WTC11 (cell line): ENCODE results near the gene AGBL4. TPM values are rescaled to one million over a fixed set of nuclear protein-coding genes. Genes with fewer than 3 reads are reported as not detected.

Source experiments
- ATAC-seq: fragments of 200-7000 bp; cut with Tn5 transposase; 2 replicates; pipeline ENCODE4 v1.10.0; 2021; ENCODE audit warnings: mild to moderate bottlenecking, moderate library complexity
- CTCF ChIA-PET: fragments of 300-600 bp; sonication (Branson Sonifier 250); formaldehyde crosslinking; loops from one replicate; lab custom pipeline; 2021; ENCODE audit warnings: antibody characterized with exemption; lab: Charles Lee
- POLR2A ChIA-PET: fragments of 350-600 bp; sonication (Branson Sonifier 250); formaldehyde crosslinking; loops from one replicate; lab custom pipeline; 2021; ENCODE audit warnings: antibody characterized with exemption; lab: Charles Lee
- DNase-seq: peaks from one replicate; pipeline ENCODE4 v3.0.0; 2021; ENCODE audit warnings: low spot score
- H3K27ac Mint-ChIP-seq: 2 replicates; pipeline ENCODE4 v1.8.0; 2021; ENCODE audit warnings: mixed read lengths
- H3K27me3 Mint-ChIP-seq: 2 replicates; pipeline ENCODE4 v1.8.0; 2021; ENCODE audit warnings: low read depth, mild to moderate bottlenecking, moderate library complexity, mixed read lengths
- H3K36me3 Mint-ChIP-seq: 2 replicates; pipeline ENCODE4 v1.8.0; 2021; ENCODE audit warnings: mixed read lengths
- H3K4me1 Mint-ChIP-seq: 2 replicates; pipeline ENCODE4 v1.8.0; 2022; ENCODE audit warnings: mixed read lengths
- H3K4me3 Mint-ChIP-seq: 2 replicates; pipeline ENCODE4 v1.8.0; 2021; ENCODE audit warnings: mild to moderate bottlenecking, moderate library complexity, mixed read lengths
- H3K9me3 Mint-ChIP-seq: 2 replicates; pipeline ENCODE4 v1.8.0; 2021; ENCODE audit warnings: mixed read lengths
- ATF1 ChIP-seq: sonication (generic); formaldehyde crosslinking; IDR thresholded peaks from 2 replicates; pipeline ENCODE4 v1.8.1; 2023; ENCODE audit warnings: mild to moderate bottlenecking, moderate library complexity, missing genetic modification reagents
- ATF2 ChIP-seq: sonication (generic); formaldehyde crosslinking; IDR thresholded peaks from 2 replicates; pipeline ENCODE4 v1.8.1; 2022; ENCODE audit warnings: low read depth, missing genetic modification reagents, borderline replicate concordance
- ATF6 ChIP-seq: sonication (generic); formaldehyde crosslinking; IDR thresholded peaks from 2 replicates; pipeline ENCODE4 v1.8.1; 2023; ENCODE audit warnings: mild to moderate bottlenecking, missing genetic modification reagents
- ETV6 ChIP-seq: sonication (generic); formaldehyde crosslinking; IDR thresholded peaks from 2 replicates; pipeline ENCODE4 v1.8.1; 2022; ENCODE audit warnings: mild to moderate bottlenecking, missing genetic modification reagents
- FOXP1 ChIP-seq: sonication (generic); formaldehyde crosslinking; IDR thresholded peaks from 2 replicates; pipeline ENCODE4 v1.8.0; 2022; ENCODE audit warnings: missing genetic modification reagents, mild to moderate bottlenecking, moderate library complexity, borderline replicate concordance
- JUN ChIP-seq: sonication (generic); formaldehyde crosslinking; IDR thresholded peaks from 2 replicates; pipeline ENCODE4 v1.8.0; 2023; ENCODE audit warnings: mild to moderate bottlenecking, missing genetic modification reagents
- NFYB ChIP-seq: sonication (generic); formaldehyde crosslinking; conservative IDR thresholded peaks from 2 replicates; pipeline ENCODE4 v1.8.0; 2022; ENCODE audit warnings: low read depth, missing genetic modification reagents
- SMAD3 ChIP-seq: sonication (generic); formaldehyde crosslinking; IDR thresholded peaks from 2 replicates; pipeline ENCODE4 v1.8.0; 2022; ENCODE audit warnings: missing genetic modification reagents, mild to moderate bottlenecking, borderline replicate concordance
- SP1 ChIP-seq: sonication (generic); formaldehyde crosslinking; conservative IDR thresholded peaks from 2 replicates; pipeline ENCODE4 v1.8.1; 2022; ENCODE audit warnings: missing genetic modification reagents
- STAT6 ChIP-seq: sonication (generic); formaldehyde crosslinking; conservative IDR thresholded peaks from 2 replicates; pipeline ENCODE4 v1.8.1; 2023; ENCODE audit warnings: mild to moderate bottlenecking, low read depth, missing genetic modification reagents, moderate library complexity
- ZBTB43 ChIP-seq: sonication (generic); formaldehyde crosslinking; IDR thresholded peaks from 2 replicates; pipeline ENCODE4 v1.8.1; 2023; ENCODE audit warnings: mild to moderate bottlenecking, missing genetic modification reagents
- ZNF219 ChIP-seq: sonication (generic); formaldehyde crosslinking; IDR thresholded peaks from 2 replicates; pipeline ENCODE4 v1.8.0; 2023; ENCODE audit warnings: missing genetic modification reagents, mild to moderate bottlenecking, borderline replicate concordance
- ZNF396 ChIP-seq: fragments of 250-450 bp; sonication (Bioruptor Pico); IDR thresholded peaks from 2 replicates; pipeline ENCODE4 v1.8.0; 2021; ENCODE audit warnings: mild to moderate bottlenecking, moderate library complexity, borderline replicate concordance
- total RNA-seq: library from RNA; stranded (reverse); gene quantifications from 3 replicates; pipeline ENCODE4 v1.2.3, GENCODE V29; 2021
- TF ChIP-seq, protein P1 (sequence below): sonication (generic); formaldehyde crosslinking; IDR thresholded peaks from 2 replicates; pipeline ENCODE4 v1.8.0; 2023; ENCODE audit warnings: mild to moderate bottlenecking, missing genetic modification reagents
- TF ChIP-seq, protein P2 (sequence below): fragments of 250-450 bp; sonication (Bioruptor Pico); conservative IDR thresholded peaks from 2 replicates; pipeline ENCODE4 v1.9.0; 2021; ENCODE audit warnings: mild to moderate bottlenecking
- TF ChIP-seq, protein P3 (sequence below): sonication (generic); formaldehyde crosslinking; IDR thresholded peaks from 2 replicates; pipeline ENCODE4 v1.8.1; 2023; ENCODE audit warnings: mild to moderate bottlenecking, missing genetic modification reagents, moderate library complexity
- TF ChIP-seq, protein P4 (sequence below): fragments of 250-450 bp; sonication (Bioruptor Pico); IDR thresholded peaks from 2 replicates; pipeline ENCODE4 v2.1.2; 2022; ENCODE audit warnings: mild to moderate bottlenecking, moderate library complexity

AGBL4 gene
- total RNA-seq, 1 experiment from 2014 or later = 0.87 TPM

- TF ChIP-seq ATF6 (CRISPR knock-in tag) (no peak), ZNF396 (no peak)
These were observed 1057.2 kb downstream of the AGBL4 start (continued) for GRCh38 chr1:48966583-48966982.

DNA sequence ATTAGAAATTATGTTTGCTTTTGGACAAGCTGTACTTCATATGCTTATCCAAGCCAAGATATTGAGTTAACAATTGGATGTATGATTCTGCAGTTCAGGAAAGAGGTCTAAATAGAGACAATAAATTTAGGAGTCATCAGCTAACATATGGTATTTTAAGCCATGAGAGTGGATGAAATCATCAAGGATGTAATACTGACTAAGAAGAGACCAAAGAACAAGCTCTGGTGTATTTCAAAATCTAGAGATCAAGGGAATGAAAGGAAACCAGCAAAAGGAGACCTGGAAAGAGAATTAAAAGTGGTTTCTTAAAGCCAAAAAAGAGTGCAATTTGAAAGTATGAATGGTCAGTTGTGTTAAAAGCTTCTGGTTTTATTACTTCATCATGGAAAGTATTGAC, 1063.4 kb downstream of the AGBL4 start:
- DNase-seq = no peak
- no peak for ATAC-seq
- H3K27ac Mint-ChIP-seq = no peak overlapping the region
- no peaks in the 10 kb centered on the region for H3K4me1 Mint-ChIP-seq
- no peaks in the 10 kb centered on the region for H3K27me3 Mint-ChIP-seq
- no peak overlapping the region for H3K4me3 Mint-ChIP-seq
- no peaks in the 10 kb centered on the region for H3K36me3 Mint-ChIP-seq
- H3K9me3 Mint-ChIP-seq = no peaks in the 10 kb centered on the region
- ChIA-PET POLR2A (no interaction called here), CTCF (no interaction called here)
- no peak for TF ChIP-seq STAT6 (CRISPR knock-in tag)
- TF ChIP-seq ZNF219 (CRISPR knock-in tag) = no peak
- no peak for TF ChIP-seq ZBTB43 (CRISPR knock-in tag)
- TF ChIP-seq FOXP1 (CRISPR knock-in tag) = no peak
- TF ChIP-seq, protein P1, sequence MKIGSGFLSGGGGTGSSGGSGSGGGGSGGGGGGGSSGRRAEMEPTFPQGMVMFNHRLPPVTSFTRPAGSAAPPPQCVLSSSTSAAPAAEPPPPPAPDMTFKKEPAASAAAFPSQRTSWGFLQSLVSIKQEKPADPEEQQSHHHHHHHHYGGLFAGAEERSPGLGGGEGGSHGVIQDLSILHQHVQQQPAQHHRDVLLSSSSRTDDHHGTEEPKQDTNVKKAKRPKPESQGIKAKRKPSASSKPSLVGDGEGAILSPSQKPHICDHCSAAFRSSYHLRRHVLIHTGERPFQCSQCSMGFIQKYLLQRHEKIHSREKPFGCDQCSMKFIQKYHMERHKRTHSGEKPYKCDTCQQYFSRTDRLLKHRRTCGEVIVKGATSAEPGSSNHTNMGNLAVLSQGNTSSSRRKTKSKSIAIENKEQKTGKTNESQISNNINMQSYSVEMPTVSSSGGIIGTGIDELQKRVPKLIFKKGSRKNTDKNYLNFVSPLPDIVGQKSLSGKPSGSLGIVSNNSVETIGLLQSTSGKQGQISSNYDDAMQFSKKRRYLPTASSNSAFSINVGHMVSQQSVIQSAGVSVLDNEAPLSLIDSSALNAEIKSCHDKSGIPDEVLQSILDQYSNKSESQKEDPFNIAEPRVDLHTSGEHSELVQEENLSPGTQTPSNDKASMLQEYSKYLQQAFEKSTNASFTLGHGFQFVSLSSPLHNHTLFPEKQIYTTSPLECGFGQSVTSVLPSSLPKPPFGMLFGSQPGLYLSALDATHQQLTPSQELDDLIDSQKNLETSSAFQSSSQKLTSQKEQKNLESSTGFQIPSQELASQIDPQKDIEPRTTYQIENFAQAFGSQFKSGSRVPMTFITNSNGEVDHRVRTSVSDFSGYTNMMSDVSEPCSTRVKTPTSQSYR = no peak
- no peak for TF ChIP-seq ETV6 (CRISPR knock-in tag)
- no peak for TF ChIP-seq SMAD3 (CRISPR knock-in tag)
- TF ChIP-seq ATF1 (CRISPR knock-in tag) = no peak
- TF ChIP-seq, protein P2, sequence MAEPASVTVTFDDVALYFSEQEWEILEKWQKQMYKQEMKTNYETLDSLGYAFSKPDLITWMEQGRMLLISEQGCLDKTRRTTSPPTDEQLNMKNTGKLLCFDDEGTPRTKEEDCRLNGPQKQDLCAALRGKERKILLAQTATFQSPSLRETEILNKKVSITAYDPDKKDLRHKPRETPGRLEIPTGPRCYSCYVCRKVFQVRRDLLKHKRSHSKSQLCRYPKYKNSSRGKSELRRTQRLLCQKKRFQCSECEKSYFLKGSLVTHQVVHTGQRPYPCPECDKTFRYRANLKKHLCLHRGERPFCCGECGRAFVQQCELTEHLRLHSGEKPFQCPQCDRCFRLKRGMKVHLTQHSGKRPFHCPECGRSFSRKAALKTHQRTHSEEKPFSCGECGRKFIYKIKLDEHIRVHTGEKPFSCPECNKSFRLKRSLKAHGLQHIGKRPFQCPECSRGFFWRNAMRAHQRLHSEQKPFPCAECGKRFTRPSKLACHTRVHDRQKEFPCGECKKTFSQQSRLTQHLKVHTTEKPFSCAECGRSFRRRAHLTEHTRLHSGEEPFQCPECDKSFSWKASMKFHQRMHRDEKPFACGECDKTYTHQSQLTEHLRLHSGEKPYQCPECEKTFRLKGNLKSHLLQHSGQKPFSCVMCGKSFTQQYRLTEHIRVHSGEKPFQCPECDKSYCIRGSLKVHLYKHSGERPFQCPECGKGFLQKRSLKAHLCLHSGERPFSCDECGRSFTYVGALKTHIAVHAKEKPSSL (CRISPR knock-in tag) = no peak
- no peak for TF ChIP-seq SP1

- ChIA-PET POLR2A (no interaction called here), CTCF (no interaction called here)
- ATAC-seq = no peak
- no peak overlapping the region for H3K4me3 Mint-ChIP-seq
- H3K36me3 Mint-ChIP-seq = no peaks in the 10 kb centered on the region
- H3K9me3 Mint-ChIP-seq = no peaks in the 10 kb centered on the region
- no peaks in the 10 kb centered on the region for H3K4me1 Mint-ChIP-seq
- H3K27me3 Mint-ChIP-seq = no peaks in the 10 kb centered on the region; the same call in 1 of the 2 replicates
- no peak for DNase-seq
- no peak overlapping the region for H3K27ac Mint-ChIP-seq
- TF ChIP-seq ATF2 (CRISPR knock-in tag) (no peak), ZNF219 (CRISPR knock-in tag) (no peak), NFYB (CRISPR knock-in tag) (no peak), JUN (CRISPR knock-in tag) (no peak)
- TF ChIP-seq, protein P3, sequence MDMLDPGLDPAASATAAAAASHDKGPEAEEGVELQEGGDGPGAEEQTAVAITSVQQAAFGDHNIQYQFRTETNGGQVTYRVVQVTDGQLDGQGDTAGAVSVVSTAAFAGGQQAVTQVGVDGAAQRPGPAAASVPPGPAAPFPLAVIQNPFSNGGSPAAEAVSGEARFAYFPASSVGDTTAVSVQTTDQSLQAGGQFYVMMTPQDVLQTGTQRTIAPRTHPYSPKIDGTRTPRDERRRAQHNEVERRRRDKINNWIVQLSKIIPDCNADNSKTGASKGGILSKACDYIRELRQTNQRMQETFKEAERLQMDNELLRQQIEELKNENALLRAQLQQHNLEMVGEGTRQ (CRISPR knock-in tag) = no peak
- TF ChIP-seq, protein P4, sequence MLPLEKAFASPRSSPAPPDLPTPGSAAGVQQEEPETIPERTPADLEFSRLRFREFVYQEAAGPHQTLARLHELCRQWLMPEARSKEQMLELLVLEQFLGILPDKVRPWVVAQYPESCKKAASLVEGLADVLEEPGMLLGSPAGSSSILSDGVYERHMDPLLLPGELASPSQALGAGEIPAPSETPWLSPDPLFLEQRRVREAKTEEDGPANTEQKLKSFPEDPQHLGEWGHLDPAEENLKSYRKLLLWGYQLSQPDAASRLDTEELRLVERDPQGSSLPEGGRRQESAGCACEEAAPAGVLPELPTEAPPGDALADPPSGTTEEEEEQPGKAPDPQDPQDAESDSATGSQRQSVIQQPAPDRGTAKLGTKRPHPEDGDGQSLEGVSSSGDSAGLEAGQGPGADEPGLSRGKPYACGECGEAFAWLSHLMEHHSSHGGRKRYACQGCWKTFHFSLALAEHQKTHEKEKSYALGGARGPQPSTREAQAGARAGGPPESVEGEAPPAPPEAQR = no peak
These were observed 1068.0 kb downstream of the AGBL4 start for GRCh38 chr1:48955774-48956173.
